ENCODE results near the gene MYO5B.

MYO5B gene

DNA sequence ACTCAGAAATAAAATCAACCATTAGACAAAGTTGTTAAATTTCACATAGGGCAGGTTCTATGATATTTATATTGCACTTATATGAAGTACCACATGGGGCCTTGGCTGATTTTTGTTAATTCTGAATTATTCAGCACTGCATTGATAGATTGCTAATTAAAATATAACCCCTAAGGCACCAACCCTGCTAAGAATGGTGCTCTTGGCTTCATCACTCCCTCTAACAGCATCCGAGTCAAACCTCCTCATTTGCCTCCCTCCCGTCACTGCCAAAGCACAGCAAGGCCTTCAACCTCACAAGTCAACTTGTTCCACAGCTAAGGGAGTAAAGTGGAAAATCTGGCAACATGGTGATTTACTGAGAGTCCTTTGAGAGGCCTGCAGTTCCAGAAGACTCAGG is 27.0 kb downstream of the MYO5B start:
- H3K27ac ChIP-seq (ENCODE audit: low read depth, low read length) = no peak overlapping the region
- TF ChIP-seq, protein P1, sequence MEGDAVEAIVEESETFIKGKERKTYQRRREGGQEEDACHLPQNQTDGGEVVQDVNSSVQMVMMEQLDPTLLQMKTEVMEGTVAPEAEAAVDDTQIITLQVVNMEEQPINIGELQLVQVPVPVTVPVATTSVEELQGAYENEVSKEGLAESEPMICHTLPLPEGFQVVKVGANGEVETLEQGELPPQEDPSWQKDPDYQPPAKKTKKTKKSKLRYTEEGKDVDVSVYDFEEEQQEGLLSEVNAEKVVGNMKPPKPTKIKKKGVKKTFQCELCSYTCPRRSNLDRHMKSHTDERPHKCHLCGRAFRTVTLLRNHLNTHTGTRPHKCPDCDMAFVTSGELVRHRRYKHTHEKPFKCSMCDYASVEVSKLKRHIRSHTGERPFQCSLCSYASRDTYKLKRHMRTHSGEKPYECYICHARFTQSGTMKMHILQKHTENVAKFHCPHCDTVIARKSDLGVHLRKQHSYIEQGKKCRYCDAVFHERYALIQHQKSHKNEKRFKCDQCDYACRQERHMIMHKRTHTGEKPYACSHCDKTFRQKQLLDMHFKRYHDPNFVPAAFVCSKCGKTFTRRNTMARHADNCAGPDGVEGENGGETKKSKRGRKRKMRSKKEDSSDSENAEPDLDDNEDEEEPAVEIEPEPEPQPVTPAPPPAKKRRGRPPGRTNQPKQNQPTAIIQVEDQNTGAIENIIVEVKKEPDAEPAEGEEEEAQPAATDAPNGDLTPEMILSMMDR (IDR thresholded peaks at IDR 0.05; ENCODE audit: low read depth, low read length, poor library complexity, severe bottlenecking) = no peak
- no peak for TF ChIP-seq EZH2phosphoT487 (IDR thresholded peaks at IDR 0.05; ENCODE audit: borderline replicate concordance, low read length)
- no peak overlapping the region for H3K4me3 ChIP-seq (ENCODE audit: low read length)
- H3K4me1 ChIP-seq (ENCODE audit: control insufficient read depth, low read length) = no peaks in the 10 kb centered on the region
- no peaks in the 10 kb centered on the region for H4K20me1 ChIP-seq (ENCODE audit: control insufficient read depth, insufficient read depth, low read depth, low read length)
- no peaks in the 10 kb centered on the region for H3K9me3 ChIP-seq (ENCODE audit: control insufficient read depth, insufficient read depth, low read length)
- H3F3A ChIP-seq (ENCODE audit: control insufficient read depth, insufficient read depth) = no peaks in the 10 kb centered on the region
- H3K79me2 ChIP-seq (ENCODE audit: control insufficient read depth, low read length) = no peaks in the 10 kb centered on the region
- H3K27me3 ChIP-seq (ENCODE audit: control insufficient read depth, low read length) = peaks cover 15% of the 10 kb centered on the region
- no peak overlapping the region for H3K4me2 ChIP-seq (ENCODE audit: low read length)
- H3K36me3 ChIP-seq (ENCODE audit: control insufficient read depth, low read length) = no peaks in the 10 kb centered on the region
- H3K9me2 ChIP-seq (replicated peaks; ENCODE audit: control insufficient read depth, low read length) = no peaks in the 10 kb centered on the region

DNA sequence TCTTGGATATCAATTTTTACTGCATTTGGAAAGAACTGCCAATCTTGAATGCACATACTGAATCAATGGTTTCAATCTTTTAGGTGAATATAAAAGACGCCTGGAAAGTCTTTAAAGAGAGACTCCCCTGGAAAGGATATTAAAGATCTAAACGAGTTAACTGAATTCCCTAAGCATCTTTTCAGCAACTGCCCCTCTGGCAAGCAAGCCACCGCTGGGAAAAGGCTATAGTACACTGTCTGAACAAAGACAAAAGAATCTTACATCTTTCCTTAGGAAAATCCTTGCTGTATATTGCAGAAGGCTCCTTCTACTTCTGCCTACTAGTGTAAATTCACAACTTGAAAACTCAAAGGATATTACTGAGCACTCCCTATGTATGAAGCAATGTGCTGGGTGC is 28.0 kb downstream of the MYO5B start:
- no peaks in the 10 kb centered on the region for H3K9me3 ChIP-seq (ENCODE audit: control insufficient read depth, insufficient read depth, low read length)
- no peaks in the 10 kb centered on the region for H3F3A ChIP-seq (ENCODE audit: control insufficient read depth, insufficient read depth)
- H3K9me2 ChIP-seq (replicated peaks; ENCODE audit: control insufficient read depth, low read length) = no peaks in the 10 kb centered on the region
- no peak overlapping the region for H3K4me3 ChIP-seq (ENCODE audit: low read length)
- H3K4me1 ChIP-seq (ENCODE audit: control insufficient read depth, low read length) = no peaks in the 10 kb centered on the region
- no peaks in the 10 kb centered on the region for H3K36me3 ChIP-seq (ENCODE audit: control insufficient read depth, low read length)
- no peak for TF ChIP-seq EZH2phosphoT487 (IDR thresholded peaks at IDR 0.05; ENCODE audit: borderline replicate concordance, low read length)
- TF ChIP-seq, protein P1 (IDR thresholded peaks at IDR 0.05; ENCODE audit: low read depth, low read length, poor library complexity, severe bottlenecking) = no peak
- H3K27me3 ChIP-seq (ENCODE audit: control insufficient read depth, low read length) = peaks cover 23% of the 10 kb centered on the region
- no peaks in the 10 kb centered on the region for H4K20me1 ChIP-seq (ENCODE audit: control insufficient read depth, insufficient read depth, low read depth, low read length)
- no peak overlapping the region for H3K27ac ChIP-seq (ENCODE audit: low read depth, low read length)
- H3K79me2 ChIP-seq (ENCODE audit: control insufficient read depth, low read length) = no peaks in the 10 kb centered on the region
- no peak overlapping the region for H3K4me2 ChIP-seq (ENCODE audit: low read length)

DNA sequence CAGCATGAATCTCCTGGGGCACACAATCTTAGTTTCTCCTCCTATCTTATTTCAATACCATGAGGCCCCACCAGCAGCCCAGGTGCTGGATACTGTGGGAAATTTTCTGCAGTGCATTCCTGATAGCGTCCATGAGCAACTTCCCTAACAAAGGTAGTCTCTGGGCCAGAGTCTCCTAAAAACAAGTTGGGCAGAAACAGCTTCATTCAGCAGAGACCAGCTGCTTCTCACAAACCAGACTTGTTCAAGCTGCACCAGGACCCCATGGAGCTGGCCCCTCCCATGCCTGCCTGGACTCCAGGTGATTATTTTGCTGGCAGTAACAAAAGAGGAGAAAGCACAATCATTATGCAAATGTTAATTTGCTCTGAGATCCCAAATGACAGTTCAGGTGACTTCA is 31.4 kb downstream of the MYO5B start:
- H3K79me2 ChIP-seq (ENCODE audit: control insufficient read depth, low read length) = no peaks in the 10 kb centered on the region

More for the DNA sequence above, 31.4 kb downstream of the MYO5B start:
- Histone ChIP-seq H3K27ac (ENCODE audit: low read depth, low read length) (no peak overlapping the region), H3K9me3 (ENCODE audit: control insufficient read depth, insufficient read depth, low read length) (no peaks in the 10 kb centered on the region), H3K4me3 (ENCODE audit: low read length) (no peak overlapping the region), H3K4me1 (ENCODE audit: control insufficient read depth, low read length) (no peaks in the 10 kb centered on the region), H3K36me3 (ENCODE audit: control insufficient read depth, low read length) (no peaks in the 10 kb centered on the region), H3K9me2 (replicated peaks; ENCODE audit: control insufficient read depth, low read length) (no peaks in the 10 kb centered on the region), H3F3A (ENCODE audit: control insufficient read depth, insufficient read depth) (no peaks in the 10 kb centered on the region), H3K4me2 (ENCODE audit: low read length) (no peak overlapping the region), H4K20me1 (ENCODE audit: control insufficient read depth, insufficient read depth, low read depth, low read length) (no peaks in the 10 kb centered on the region), H3K27me3 (ENCODE audit: control insufficient read depth, low read length) (peaks cover 25% of the 10 kb centered on the region)
- TF ChIP-seq, protein P1 (IDR thresholded peaks at IDR 0.05; ENCODE audit: low read depth, low read length, poor library complexity, severe bottlenecking) = no peak
- TF ChIP-seq EZH2phosphoT487 (IDR thresholded peaks at IDR 0.05; ENCODE audit: borderline replicate concordance, low read length) = no peak

Measured in DOHH2 (cell line).